HUDEP-2 (cell line): ENCODE measurements around the gene SRSF6.
"Not testable (repeated sequence)": the region's sequence is repeated elsewhere in the genome, so short reads cannot be mapped to it uniquely, and the experiment has no call there.

ENCODE experiments used
- DNase-seq, 76 experiments: peaks; one replicate each; lab custom pipeline; 2025; ENCODE audit not compliant: unreplicated experiment in 76 of 76; lab: John Stamatoyannopoulos, UW

Gene SRSF6

DNA sequence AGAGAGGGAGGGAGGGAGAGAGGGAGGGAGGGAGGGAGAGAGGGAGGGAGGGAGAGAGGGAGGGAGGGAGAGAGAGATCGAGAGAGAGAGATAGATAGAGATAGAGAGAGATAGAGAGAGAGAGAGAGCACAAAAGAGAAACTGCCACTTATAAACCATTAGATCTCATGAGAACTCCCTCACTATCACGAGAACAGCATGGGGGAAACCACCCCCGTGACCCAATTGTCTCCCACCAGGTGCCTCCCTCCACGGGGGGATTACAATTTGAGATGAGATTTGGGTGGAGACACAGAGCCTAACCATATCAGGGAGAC is 9.3 kb upstream of the SRSF6 start:
- not testable (repeated sequence) for DNase-seq

GRCh38 chr20:43448748-43449535 is 8.8 kb upstream of the SRSF6 start:
- DNase-seq = peak in 23 of 76 experiments; percentile 4 to 40 (median 20)

DNA sequence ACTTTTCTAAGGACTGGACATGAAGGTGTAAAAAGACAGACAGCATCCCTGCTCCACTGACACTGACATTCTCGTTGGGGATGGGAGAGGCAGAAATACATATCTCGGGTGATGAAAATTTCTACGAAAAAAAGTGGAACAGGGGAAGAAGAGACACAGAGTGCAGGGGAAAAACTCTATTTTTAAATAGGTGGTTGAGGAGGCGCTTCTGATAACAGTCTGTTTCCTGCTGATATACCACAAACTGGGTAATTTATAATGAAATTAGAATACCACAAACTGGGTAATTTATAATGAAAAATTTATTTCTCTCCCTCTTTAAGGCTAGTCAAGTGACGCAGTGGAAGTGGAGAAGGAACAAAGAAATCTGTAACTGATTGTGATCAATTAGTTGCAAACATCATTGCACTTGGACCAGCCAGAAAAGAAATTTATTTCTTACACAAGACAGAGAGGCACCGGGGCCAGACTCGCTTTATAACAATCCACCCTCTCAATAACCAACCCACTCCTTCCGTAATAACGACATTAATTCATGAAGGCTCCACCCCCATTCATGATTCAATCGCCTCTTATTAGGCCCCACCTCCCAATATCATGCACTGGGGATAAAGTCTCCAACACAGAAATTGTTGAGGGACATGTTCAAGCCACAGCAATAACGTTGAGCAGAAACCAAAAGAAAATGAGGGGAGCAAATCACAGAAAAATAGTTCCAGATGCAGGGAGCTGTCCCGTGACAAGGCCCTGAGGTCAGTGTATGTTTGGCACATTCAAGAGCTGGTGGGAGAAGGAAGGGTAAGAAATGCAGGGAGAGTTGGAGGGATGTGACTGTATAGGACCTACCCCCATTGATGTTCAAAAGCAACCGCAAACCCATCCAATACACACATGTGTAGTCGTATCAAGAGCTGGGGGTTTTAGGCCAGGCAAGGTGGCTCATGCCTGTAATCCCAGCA is 6.6 kb upstream of the SRSF6 start:
- DNase-seq = no peak

DNA sequence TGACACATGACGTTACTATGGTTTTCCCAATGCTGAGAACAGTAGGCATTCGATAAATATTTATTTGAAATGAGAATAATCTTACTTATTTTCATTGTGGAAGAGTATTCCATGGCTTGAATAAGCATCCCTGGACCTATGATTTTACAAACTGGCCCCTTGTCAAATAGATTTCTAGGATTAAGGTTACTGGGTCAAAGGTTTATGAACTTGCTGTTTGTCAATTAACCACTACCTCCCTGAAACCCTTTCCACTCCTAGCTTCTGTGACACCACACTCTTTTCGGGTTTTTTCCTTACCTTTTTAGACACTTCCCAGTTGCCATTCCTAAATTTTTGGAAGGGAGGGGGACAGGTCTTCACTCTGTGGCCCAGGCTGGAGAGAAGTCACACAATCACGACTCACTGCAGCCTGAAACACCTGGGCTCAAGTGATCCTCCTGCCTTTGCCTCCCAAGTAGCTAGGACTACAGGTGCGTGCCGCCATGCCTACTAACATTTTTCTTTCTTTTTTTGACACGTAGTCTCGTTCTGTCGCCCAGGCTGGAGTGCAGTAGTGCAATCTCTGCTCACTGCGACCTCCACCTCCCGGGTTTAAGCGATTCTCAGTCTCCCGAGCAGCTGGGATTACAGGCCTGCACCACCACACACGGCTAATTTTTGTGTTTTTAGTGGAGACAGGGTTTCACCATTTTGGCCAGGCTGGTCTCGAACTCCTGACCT is 5.1 kb upstream of the SRSF6 start:
- DNase-seq = no peak

DNA sequence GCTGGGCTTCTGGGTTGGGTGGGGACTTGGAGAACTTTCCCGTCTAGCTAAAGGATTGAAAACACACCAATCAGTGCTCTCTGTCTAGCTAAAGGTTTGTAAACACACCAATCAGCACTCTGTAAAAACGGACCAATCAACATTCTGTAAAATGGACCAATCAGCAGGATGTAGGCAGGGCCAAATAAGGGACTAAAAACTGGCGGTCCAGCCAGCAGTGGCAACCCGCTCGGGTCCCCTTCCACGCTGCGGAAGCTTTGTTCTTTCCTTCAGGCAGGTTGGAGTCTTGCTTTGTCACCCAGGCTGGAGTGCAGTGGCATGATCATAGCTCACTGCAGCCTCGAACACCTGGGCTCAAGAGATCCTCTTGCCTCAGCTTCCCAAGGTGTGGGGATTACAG is 1.4 kb upstream of the SRSF6 start:
- not testable (repeated sequence) for DNase-seq

- DNase-seq = peak in 74 of 76 experiments; percentile 9 to 93 (median 78)
These were observed 672 bp upstream of the SRSF6 start for GRCh38 chr20:43456809-43457639.

DNA sequence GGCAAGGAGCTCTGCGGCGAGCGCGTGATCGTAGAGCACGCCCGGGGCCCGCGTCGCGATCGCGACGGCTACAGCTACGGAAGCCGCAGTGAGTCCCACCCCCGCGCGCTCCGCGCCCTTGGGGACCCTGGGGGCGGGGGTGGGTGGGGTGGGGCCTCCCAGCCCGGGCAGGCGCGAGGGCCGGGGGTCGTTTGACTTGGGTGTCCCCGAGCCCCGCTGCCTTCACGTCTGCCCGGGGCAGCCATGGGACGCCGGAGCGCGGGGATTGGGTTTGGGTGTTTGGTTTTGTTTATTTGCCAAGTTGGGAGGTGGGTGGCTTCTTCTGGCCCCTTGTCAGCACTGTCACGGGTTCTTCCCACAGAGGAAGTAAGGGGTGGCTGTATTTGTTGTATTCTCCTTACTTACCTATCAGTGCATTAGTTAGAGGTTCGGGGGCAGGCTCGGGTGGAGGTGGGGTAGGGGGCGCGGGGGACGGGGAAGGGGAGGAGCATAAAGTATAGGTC is 777 bp downstream of the SRSF6 start:
- peak in 10 of 76 experiments; percentile 15 to 61 (median 28) for DNase-seq

DNA sequence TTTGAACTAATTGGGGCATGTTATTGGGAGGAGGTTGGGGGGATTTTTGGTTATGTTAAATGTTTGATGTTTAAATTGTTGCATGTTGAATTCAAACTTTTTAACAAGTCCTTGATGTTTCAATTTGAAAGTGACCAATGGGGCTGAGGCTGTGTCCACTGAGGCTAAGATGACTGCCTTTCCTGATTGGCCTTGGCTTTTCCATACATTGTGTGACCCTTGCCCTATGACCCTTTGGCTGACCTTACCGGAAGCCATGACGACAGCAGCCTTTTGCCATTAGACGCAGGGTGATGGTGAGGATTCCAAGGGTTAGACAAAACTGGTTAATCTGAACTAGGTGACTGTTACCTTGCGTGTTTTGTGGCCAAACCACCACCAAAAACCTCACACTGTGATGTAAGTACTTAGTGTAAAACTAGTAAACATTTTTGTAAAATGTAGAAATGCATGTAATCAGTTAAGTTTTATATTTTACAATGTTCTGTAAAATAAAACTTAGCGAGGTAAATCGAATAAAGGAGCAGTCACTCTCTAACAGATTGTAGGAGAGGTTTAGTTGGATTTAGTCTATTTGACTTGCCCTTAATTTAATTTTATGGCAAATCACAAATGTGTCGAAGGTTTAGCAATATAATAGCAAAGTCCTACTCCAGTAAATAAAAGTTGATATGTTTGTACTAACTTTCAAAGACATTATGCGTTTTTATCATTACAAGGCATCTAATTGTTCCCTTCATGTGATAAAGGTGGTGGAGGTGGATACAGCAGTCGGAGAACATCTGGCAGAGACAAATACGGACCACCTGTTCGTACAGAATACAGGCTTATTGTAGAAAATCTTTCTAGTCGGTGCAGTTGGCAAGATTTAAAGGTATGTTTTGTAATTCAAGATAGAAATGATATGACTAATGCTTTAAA is 1.6 kb downstream of the SRSF6 start:
- peak in 23 of 76 experiments; percentile 1 to 53 (median 15) for DNase-seq

GRCh38 chr20:43460172-43460829 is 2.6 kb downstream of the SRSF6 start:
- DNase-seq = no peak

DNA sequence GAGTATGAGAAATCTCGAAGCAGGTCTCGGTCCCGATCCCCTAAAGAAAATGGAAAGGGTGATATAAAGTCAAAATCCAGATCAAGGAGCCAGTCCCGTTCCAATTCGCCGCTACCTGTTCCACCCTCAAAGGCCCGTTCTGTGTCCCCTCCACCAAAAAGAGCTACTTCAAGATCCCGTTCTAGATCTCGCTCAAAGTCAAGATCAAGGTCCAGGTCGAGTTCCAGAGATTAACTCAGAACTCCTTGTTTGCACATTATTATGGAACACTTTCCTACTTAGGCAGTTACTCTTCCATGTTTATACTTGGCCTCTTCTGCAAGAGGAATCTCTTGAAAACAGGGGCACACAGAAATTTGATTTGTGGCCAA is 3.1 kb downstream of the SRSF6 start:
- DNase-seq = no peak

GRCh38 chr20:43461894-43462659 is 4.4 kb downstream of the SRSF6 start:
- no peak for DNase-seq

DNA sequence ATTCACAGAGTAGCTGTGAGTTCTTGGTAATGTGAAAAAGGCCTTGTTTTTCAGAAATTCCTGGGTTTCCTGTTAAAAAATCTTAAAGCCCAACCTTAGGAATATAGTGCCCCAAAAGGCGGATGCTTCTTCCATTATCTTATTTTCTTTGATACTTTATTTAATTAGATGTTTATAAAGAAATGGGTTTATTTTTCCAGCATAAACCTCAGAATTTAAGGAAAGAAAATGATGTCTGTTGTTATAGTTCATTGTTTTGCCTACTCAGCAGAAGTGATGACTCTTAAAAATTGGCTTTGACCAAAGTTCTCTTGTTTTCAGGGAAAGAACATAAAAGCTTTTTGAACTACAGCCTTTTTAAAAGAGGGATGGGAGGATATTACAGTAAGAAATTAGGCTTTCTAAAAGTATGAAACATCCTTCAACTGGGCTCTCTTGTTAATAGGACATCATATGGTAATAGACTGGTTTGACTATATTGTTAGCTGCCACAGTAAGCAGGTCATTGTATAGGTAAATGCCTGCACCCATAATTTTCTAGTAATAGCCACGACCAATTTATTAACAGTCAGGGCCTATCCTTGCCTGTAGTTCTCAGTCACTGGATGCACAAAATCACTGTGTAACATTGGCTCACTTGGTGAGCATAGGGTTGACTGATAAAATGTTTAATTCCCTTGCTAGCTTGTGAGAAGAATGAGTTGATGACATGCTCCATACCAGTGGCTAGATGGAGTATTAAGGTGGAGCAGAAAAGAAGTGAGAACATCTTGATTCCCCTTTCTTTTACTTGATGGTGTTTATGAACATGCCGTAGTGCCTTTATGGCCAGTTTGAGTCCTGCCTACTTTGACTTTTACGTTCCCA is 5.2 kb downstream of the SRSF6 start:
- DNase-seq = no peak

GRCh38 chr20:43463527-43464218 is 6.0 kb downstream of the SRSF6 start:
- DNase-seq = no peak

DNA sequence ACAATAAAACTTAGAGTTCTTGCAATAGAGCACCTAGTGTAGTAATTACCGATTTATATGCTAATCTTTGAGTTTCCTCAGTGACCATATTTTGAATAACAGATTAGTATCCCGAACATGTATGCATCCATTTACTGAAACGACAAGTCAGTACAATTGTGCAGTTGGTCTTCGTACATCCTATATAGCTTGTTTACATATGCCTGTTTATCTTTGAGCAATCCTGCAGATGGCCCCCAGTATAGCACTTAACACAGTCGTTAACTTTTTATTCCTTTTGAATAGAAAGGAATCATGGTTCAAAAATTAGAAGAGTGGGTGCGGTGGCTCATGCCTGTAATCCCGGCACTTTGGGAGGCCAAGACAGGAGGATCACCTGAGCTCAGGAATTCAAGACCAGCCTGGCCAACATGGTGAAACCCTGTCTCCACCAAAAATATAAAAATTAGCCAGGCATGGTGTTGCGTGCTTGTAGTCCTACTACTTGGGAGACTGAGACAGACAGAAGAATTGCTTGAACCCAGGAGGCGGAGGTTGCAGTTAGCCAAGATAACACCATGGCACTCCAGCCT is 6.6 kb downstream of the SRSF6 start:
- no peak for DNase-seq

- no peak for DNase-seq
These were observed 7.9 kb downstream of the SRSF6 start for GRCh38 chr20:43465625-43465943.

- DNase-seq = no peak
These were observed 9.9 kb downstream of the SRSF6 start for GRCh38 chr20:43467589-43467988.
